Neural cell (in vitro differentiated cells): Measurements from ENCODE around the gene ZC3H12A. TPM values are rescaled to one million over a fixed set of nuclear protein-coding genes. Genes with fewer than 3 reads are reported as not detected.
"Not testable (repeated sequence)": the region's sequence is repeated elsewhere in the genome, so short reads cannot be mapped to it uniquely, and the experiment has no call there.

Source experiments
- H2AFZ ChIP-seq: fragments of 200-600, 300-800 bp; sonication (generic), shearing (Covaris generic); 2 replicates; pipeline ENCODE4 v1.6.0; 2014; ENCODE audit warnings: low read depth, mild to moderate bottlenecking, antibody characterized with exemption, low read length, moderate library complexity
- H3F3A ChIP-seq: fragments of 200-600 bp; shearing (Covaris generic); 2 replicates; pipeline ENCODE4 v1.6.1; 2016; ENCODE audit warnings: mild to moderate bottlenecking, moderate library complexity, mixed read lengths, antibody characterized with exemption, low read length; ENCODE audit not compliant: insufficient read depth, poor library complexity, severe bottlenecking
- H3K27ac ChIP-seq: fragments of 200-600, 300-800 bp; sonication (generic), shearing (Covaris generic); 2 replicates; pipeline ENCODE4 v1.5.1; 2014; ENCODE audit warnings: mild to moderate bottlenecking, low read length, moderate library complexity
- H3K27me3 ChIP-seq: fragments of 300-800, 200-600 bp; sonication (generic), shearing (Covaris generic); 2 replicates; pipeline ENCODE4 v1.6.0; 2014; ENCODE audit warnings: mild to moderate bottlenecking, low read depth, low read length, moderate library complexity; ENCODE audit not compliant: insufficient read depth
- H3K36me3 ChIP-seq: fragments of 300-800, 200-600 bp; sonication (generic), shearing (Covaris generic); 2 replicates; pipeline ENCODE4 v1.5.1; 2014; ENCODE audit warnings: mild to moderate bottlenecking, antibody characterized with exemption, low read length, moderate library complexity; ENCODE audit not compliant: insufficient read depth
- H3K4me2 ChIP-seq: fragments of 300-800, 200-600 bp; sonication (generic), shearing (Covaris generic); 2 replicates; pipeline ENCODE4 v1.6.0; 2014; ENCODE audit warnings: mild to moderate bottlenecking, low read length
- H3K4me3 ChIP-seq: fragments of 300-800, 200-600 bp; sonication (generic), shearing (Covaris generic); 2 replicates; pipeline ENCODE4 v1.5.1; 2014; ENCODE audit warnings: mild to moderate bottlenecking, low read length, moderate library complexity
- H3K79me2 ChIP-seq: fragments of 200-600 bp; shearing (Covaris generic); replicated peaks from 2 replicates; pipeline ENCODE4 v1.6.0; 2014; ENCODE audit warnings: mild to moderate bottlenecking, low read length, moderate library complexity; ENCODE audit not compliant: insufficient read depth
- H3K9ac ChIP-seq: fragments of 300-800, 200-600 bp; sonication (generic), shearing (Covaris generic); 2 replicates; pipeline ENCODE4 v1.6.1; 2016; ENCODE audit warnings: mild to moderate bottlenecking, low read length, mixed read lengths
- H3K9me2 ChIP-seq: fragments of 200-600 bp; shearing (Covaris generic); 2 replicates; pipeline ENCODE4 v1.6.1; 2016; ENCODE audit warnings: mild to moderate bottlenecking, low read length, mixed read lengths; ENCODE audit not compliant: insufficient read depth
- H3K9me3 ChIP-seq: fragments of 200-600, 300-800 bp; sonication (generic), shearing (Covaris generic); 2 replicates; pipeline ENCODE4 v1.6.1; 2016; ENCODE audit warnings: mild to moderate bottlenecking, mixed run types, low read length, moderate library complexity, mixed read lengths
- H4K20me1 ChIP-seq: fragments of 200-600 bp; shearing (Covaris generic); 2 replicates; pipeline ENCODE4 v1.6.1; 2016; ENCODE audit warnings: mild to moderate bottlenecking, mixed run types; ENCODE audit not compliant: insufficient read depth
- EP300 ChIP-seq: fragments of 450-650 bp; conservative IDR thresholded peaks from 2 replicates; pipeline ENCODE4 v1.6.1; 2014; ENCODE audit warnings: antibody characterized with exemption, mild to moderate bottlenecking, moderate library complexity; ENCODE audit not compliant: poor library complexity, severe bottlenecking
- EZH2 ChIP-seq: fragments of 200-600, 300-800 bp; shearing (Covaris generic), sonication (generic); IDR thresholded peaks from 2 replicates; pipeline ENCODE4 v1.6.1; 2014; ENCODE audit warnings: antibody characterized with exemption, low read length, borderline replicate concordance, mild to moderate bottlenecking; ENCODE audit not compliant: insufficient read depth, poor library complexity, severe bottlenecking
- MXI1 ChIP-seq: fragments of 450-650 bp; conservative IDR thresholded peaks from 2 replicates; pipeline ENCODE4 v1.6.1; 2014; ENCODE audit warnings: antibody characterized with exemption, mild to moderate bottlenecking; ENCODE audit not compliant: poor library complexity, severe bottlenecking
- POLR2AphosphoS5 ChIP-seq: IDR thresholded peaks from 2 replicates; pipeline ENCODE4 v1.6.1; 2012
- RAD21 ChIP-seq: fragments of 450-650 bp; conservative IDR thresholded peaks from 2 replicates; pipeline ENCODE4 v1.6.1; 2014; ENCODE audit warnings: antibody characterized with exemption, mild to moderate bottlenecking, moderate library complexity
- SMC3 ChIP-seq: fragments of 450-650 bp; conservative IDR thresholded peaks from 2 replicates; pipeline ENCODE4 v1.6.1; 2014; ENCODE audit warnings: antibody characterized with exemption, mild to moderate bottlenecking, moderate library complexity; ENCODE audit not compliant: poor library complexity
- TAF1 ChIP-seq: IDR thresholded peaks from 2 replicates; pipeline ENCODE4 v1.6.1; 2012; ENCODE audit warnings: low read depth
- polyA plus RNA-seq: library from polyadenylated mRNA; depleted of rRNA; stranded (reverse); fragments of >200 nt; gene quantifications from 2 replicates; pipeline ENCODE4 v1.2.3, GENCODE V29; 2014
- TF ChIP-seq, protein P1 (sequence below): fragments of 450-650 bp; IDR thresholded peaks from 2 replicates; pipeline ENCODE4 v1.5.1; 2014; ENCODE audit warnings: antibody characterized with exemption, mild to moderate bottlenecking, moderate library complexity; ENCODE audit not compliant: poor library complexity, severe bottlenecking
- TF ChIP-seq, protein P2 (sequence below): IDR thresholded peaks from 2 replicates; pipeline ENCODE4 v1.6.1; 2012; ENCODE audit warnings: borderline replicate concordance

ZC3H12A gene
- polyA plus RNA-seq, 1 donor from 2014 or later: not detected

DNA sequence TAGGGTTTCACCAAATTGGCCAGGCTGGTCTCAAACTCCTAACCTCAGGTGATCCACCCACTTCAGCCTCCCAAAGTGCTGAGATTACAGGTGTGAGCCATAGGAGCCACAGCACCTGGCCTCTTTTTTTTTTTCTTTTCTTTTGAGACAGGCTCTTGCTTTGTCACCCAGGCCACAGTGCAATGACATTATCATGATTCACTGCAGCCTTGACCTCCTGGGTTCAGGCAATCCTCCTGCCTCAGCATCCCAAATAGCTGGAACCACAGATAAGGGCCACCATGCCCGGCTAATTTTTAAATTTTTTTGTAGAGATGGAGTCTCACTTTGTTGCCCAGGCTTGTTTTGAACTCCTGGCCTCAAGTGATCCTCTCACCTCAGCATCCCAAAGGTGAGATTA lies 55.5 kb downstream of the ZC3H12A start:
- H4K20me1 ChIP-seq, H2AFZ ChIP-seq, H3K4me2 ChIP-seq, H3F3A ChIP-seq, H3K4me3 ChIP-seq, H3K9me3 ChIP-seq, H3K27me3 ChIP-seq, H3K9me2 ChIP-seq, H3K79me2 ChIP-seq, H3K27ac ChIP-seq, H3K9ac ChIP-seq, H3K36me3 ChIP-seq: not testable (repeated sequence)

DNA sequence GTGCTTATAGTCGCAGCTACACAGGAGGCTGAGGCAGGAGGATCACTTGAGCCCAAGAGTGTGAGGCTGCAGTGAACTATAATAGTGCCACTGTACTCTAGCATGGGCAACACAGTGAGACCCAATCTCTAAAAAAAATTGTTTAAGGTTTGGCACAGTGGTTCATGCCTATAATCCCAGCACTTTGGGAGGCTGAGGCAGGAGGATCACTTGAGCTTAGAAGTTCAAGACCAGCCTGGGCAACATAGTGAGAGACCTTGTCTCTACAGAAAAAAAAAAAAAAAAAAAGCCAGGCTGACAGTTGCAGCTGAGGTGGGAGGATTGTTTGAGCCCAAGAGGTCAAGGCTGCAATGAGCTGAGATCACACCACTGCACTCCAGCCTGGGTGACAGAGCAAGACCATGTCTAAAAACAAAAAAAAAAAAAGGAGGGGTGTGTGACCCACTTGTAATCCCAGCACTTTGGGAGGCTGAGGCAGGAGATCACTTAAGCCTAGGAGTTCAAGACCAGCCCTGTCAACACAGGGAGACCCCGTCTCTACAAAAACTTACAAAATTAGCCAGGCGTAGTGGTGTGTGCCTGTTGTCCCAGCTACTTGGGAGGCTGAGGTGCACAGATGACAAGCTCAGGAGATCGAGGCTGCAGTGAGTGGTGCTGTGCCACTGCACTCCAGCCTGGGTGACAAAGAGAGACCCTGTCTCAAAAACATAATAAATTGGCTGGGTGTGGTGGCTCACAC lies 58.2 kb downstream of the ZC3H12A start:
- H3K9me2 ChIP-seq, H3K27me3 ChIP-seq, H3K79me2 ChIP-seq, H3K36me3 ChIP-seq, H3K9ac ChIP-seq, H2AFZ ChIP-seq, H3K4me2 ChIP-seq, H3F3A ChIP-seq, H3K4me3 ChIP-seq, H4K20me1 ChIP-seq, H3K27ac ChIP-seq, H3K9me3 ChIP-seq: not testable (repeated sequence)

DNA sequence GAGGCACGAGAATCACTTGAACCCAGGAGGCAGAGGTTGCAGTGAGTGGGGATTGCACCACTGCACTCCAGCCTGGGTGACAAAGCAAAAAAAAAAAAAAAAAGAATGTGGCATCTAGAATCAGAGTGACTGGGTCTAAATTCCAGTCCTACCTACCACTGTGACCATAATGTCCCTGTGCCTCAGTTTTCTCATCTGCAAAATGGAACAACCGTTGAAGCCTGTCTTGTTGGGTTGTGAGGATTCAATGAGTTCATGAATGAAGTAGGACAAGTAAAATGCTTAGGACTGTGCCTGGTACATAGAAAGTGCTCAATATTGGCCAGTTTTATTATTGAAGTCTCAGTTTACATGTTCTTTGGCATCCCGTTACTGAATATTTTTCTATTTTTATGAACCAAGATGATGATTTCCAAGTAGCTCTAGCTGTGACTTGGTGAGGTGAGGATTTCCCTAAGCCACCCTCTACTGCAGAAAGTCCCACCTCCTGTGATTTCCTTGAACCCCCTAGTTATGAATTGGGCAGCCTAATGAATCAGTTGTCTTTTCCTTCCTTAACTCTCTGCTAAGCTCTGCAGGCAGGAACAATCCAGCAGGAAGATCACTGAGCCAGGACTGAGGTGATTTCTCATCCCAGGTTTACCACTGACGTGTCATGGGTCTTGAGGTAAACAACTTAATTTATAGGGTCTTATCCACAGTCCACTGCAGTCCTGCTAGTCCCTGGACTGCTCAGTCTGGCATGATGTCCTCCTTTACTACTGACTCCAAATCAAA lies 59.1 kb downstream of the ZC3H12A start:
- no peaks in the 10 kb centered on the region for H3K9me2 ChIP-seq
- no peak overlapping the region for H3K9ac ChIP-seq
- no peak overlapping the region for H3K4me2 ChIP-seq
- no peaks in the 10 kb centered on the region for H3F3A ChIP-seq
- H3K27me3 ChIP-seq: no peaks in the 10 kb centered on the region
- no peaks in the 10 kb centered on the region for H3K36me3 ChIP-seq
- TF ChIP-seq TAF1 (no peak), EZH2 (no peak), EP300 (no peak), SMC3 (no peak), POLR2AphosphoS5 (no peak), MXI1 (no peak), RAD21 (no peak)
- TF ChIP-seq, protein P1, sequence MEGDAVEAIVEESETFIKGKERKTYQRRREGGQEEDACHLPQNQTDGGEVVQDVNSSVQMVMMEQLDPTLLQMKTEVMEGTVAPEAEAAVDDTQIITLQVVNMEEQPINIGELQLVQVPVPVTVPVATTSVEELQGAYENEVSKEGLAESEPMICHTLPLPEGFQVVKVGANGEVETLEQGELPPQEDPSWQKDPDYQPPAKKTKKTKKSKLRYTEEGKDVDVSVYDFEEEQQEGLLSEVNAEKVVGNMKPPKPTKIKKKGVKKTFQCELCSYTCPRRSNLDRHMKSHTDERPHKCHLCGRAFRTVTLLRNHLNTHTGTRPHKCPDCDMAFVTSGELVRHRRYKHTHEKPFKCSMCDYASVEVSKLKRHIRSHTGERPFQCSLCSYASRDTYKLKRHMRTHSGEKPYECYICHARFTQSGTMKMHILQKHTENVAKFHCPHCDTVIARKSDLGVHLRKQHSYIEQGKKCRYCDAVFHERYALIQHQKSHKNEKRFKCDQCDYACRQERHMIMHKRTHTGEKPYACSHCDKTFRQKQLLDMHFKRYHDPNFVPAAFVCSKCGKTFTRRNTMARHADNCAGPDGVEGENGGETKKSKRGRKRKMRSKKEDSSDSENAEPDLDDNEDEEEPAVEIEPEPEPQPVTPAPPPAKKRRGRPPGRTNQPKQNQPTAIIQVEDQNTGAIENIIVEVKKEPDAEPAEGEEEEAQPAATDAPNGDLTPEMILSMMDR: no peak
- TF ChIP-seq, protein P2, sequence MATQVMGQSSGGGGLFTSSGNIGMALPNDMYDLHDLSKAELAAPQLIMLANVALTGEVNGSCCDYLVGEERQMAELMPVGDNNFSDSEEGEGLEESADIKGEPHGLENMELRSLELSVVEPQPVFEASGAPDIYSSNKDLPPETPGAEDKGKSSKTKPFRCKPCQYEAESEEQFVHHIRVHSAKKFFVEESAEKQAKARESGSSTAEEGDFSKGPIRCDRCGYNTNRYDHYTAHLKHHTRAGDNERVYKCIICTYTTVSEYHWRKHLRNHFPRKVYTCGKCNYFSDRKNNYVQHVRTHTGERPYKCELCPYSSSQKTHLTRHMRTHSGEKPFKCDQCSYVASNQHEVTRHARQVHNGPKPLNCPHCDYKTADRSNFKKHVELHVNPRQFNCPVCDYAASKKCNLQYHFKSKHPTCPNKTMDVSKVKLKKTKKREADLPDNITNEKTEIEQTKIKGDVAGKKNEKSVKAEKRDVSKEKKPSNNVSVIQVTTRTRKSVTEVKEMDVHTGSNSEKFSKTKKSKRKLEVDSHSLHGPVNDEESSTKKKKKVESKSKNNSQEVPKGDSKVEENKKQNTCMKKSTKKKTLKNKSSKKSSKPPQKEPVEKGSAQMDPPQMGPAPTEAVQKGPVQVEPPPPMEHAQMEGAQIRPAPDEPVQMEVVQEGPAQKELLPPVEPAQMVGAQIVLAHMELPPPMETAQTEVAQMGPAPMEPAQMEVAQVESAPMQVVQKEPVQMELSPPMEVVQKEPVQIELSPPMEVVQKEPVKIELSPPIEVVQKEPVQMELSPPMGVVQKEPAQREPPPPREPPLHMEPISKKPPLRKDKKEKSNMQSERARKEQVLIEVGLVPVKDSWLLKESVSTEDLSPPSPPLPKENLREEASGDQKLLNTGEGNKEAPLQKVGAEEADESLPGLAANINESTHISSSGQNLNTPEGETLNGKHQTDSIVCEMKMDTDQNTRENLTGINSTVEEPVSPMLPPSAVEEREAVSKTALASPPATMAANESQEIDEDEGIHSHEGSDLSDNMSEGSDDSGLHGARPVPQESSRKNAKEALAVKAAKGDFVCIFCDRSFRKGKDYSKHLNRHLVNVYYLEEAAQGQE: no peak
- no peak overlapping the region for H2AFZ ChIP-seq
- H4K20me1 ChIP-seq: no peaks in the 10 kb centered on the region
- no peaks in the 10 kb centered on the region for H3K79me2 ChIP-seq
- H3K27ac ChIP-seq: no peak overlapping the region
- no peak overlapping the region for H3K4me3 ChIP-seq
- no peaks in the 10 kb centered on the region for H3K9me3 ChIP-seq
